Erythroblast (primary cell): Measurements from ENCODE around the gene CFDP1.

Experiments used
- GATA1 ChIP-seq: IDR thresholded peaks from 2 replicates; pipeline ENCODE4 v1.6.1; 2011; ENCODE audit warnings: low read depth, mild to moderate bottlenecking, control low read depth, low read length, moderate library complexity
- POLR2A ChIP-seq: IDR thresholded peaks from 2 replicates; pipeline ENCODE4 v1.6.1; 2011; ENCODE audit warnings: mild to moderate bottlenecking, low read length

GRCh38 chr16:75380870-75381269, 52.4 kb downstream of the CFDP1 start:
- TF ChIP-seq POLR2A, result no peak
- no peak for TF ChIP-seq GATA1
